Transverse colon (tissue), 4 donors: Measurements from ENCODE around the gene ZNF208.

Source experiments
- CTCF ChIP-seq, 5 experiments: fragments of 200-600 bp in 3 of 5; fragments of 450-650 bp in 2 of 5; sonication (generic) in 3 of 5; IDR thresholded peaks; 1 replicate in 2 of 5; 2 replicates in 3 of 5; pipeline ENCODE4 v1.5.1; 2016 to 2017; ENCODE audit warnings: antibody characterized with exemption in 5 of 5, inconsistent platforms in 3 of 5, mild to moderate bottlenecking in 2 of 5, moderate library complexity in 1 of 5
- EP300 ChIP-seq: sonication (generic); formaldehyde crosslinking; IDR thresholded peaks from one replicate; pipeline ENCODE4 v1.6.1; 2017; ENCODE audit warnings: antibody characterized with exemption, low read depth
- POLR2A ChIP-seq: fragments of 450-650 bp; IDR thresholded peaks from one replicate; pipeline ENCODE4 v1.6.1; 2016; ENCODE audit warnings: antibody characterized with exemption, mild to moderate bottlenecking, moderate library complexity
- POLR2AphosphoS5 ChIP-seq, 3 donors: sonication (generic); formaldehyde crosslinking; IDR thresholded peaks; one replicate each; pipeline ENCODE4 v1.6.1; 2016; ENCODE audit warnings: antibody characterized with exemption in 3 of 3

DNA sequence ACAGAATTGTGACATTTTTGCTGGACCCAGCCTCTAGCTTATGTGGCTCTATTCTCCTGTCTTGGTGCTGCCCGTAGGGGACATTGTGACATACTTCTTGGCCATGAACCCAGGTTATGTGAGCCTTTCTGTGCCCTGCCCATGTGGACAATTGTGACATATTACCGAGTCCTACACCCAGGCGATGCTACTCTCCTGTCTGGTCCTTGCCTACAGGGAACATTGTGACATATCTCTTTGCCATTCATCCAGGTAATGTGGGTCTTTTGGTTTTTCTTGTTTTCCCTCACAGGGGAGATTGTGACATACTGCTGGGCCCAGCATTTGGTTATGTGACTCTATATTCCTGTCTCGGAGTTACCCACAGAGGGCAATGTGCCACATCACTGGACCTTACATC lies 103.2 kb downstream of the ZNF208 start:
- TF ChIP-seq CTCF (IDR thresholded peaks at IDR 0.05) = no peak
- TF ChIP-seq POLR2A = no peak
- TF ChIP-seq EP300 = no peak
- no peak for TF ChIP-seq POLR2AphosphoS5 (IDR thresholded peaks at IDR 0.05)
